Hematopoietic multipotent progenitor cell treated with erythropoietin and hydrocortisone succinate and interleukin-3 and kit ligand, for 6 days (in vitro differentiated cells): ENCODE results near the gene CFAP65.
A peak's percentile ranks its signal among the peaks of the same experiment; 100 is the strongest.

Experiments used
- DNase-seq: peaks from one replicate; pipeline ENCODE4 v3.0.0-alpha.2; 2015

Gene CFAP65

DNA sequence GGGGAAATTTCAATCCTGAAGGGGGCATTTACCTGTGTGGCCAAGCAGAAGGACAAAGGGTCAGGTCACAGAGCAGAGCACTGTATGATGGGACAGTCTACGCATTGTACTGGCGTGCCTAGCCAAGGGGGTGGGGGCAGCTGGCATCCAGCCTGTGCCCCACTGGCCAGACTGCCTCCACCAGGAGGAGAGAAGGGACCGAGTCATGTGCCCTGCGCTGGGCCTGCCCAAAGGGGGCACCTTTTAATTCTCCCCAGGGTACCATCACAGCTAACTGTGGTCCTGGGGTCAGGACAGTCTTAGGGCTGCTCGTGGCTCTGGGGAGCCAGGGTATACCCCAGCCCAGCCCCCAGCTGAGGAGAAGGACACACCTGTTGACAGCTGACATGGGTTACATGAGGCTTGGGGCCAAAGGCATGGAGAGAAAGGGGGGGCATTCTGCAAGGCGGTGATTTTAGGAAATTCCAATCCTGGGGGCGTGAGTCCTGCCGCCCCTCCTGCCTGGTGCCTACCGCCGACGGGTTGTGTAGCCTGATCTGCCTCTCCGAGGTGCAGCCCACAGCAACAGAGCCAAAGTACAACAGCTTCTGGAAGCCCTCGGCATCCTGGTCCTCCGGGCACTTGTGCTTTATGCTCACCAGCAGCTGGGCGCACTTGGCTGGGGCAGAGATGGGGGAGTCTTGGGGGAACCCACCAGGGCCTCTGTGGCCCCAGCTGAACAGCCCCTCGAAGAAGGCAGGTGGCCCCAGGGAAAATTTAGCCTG, 11.0 kb downstream of the CFAP65 start:
- no peak for DNase-seq

DNA sequence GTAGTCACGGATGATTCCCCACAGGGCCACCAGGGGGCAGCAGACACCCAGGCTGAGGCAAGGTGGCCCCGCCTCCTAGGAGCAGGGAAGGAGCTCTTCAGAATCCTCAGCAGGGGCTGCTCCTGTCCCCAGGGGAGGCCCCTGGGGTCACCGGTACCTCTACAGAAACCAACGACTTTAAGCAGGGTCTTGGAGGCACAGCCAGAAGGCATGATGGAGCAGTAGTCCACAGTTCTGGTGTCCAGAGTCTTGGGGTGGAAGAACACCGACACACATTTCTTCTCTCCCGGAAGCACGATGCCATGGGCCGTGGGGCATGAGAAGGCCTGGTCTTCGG, 11.5 kb downstream of the CFAP65 start:
- DNase-seq: peak; percentile 81

DNA sequence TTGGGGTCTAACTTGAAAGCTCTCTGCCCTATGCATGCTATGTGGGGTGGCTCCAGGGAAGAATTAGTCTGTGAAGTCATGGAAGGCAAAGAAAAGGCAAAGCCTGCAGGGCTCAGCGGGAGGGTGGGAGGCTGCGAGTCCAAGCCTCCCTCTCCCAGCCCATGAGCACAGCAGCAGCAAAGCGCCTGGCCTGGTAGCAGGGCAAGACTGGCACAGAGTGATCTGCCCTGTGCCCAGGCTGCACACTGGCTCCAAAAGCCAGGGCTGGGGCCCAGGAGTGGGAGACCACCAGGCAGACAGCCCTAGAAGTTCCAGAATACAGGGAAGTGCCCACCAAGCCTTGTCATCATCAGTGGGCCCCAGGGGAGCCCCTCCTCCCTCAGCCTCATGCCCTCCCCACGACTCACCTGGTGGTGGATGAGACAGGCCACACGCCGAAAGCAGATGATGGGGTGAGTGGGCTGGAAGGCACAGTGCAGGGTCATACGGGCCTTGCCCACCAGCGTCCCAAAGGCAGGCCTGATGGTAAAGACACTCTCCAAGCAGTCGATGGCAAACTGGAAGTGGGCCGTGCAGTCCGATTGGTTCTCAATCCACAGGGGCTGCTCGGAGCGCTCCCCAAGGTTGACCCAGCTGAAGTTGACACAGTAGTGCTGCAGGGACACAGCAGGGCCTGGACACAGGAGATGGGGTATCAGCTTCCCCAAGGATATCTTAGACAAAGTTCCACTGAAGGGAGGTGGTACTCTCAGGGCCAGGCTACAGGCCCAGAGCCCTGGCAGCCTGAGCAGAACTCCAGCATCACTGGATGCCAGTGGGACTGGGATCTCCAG, 12.1 kb downstream of the CFAP65 start:
- no peak for DNase-seq

DNA sequence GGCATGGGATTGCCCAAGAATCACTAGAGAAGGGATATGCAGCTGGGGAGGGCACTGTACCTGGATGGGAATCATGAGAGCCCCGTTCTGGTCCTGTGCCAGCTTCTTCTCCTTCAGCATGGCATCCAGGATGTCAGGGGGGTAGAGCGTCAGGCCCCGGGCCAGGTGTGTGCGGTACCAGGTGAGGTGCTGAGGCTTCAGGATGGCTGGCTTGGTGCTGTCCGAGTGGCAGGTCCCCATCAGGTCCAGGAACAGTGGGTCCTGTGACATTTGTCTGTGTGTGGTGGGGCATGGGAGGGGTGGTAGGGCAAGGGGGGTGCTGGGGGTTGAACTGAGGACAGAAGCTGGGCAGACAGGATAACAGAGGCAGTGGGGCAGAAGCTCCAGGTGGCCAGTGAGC, 13.2 kb downstream of the CFAP65 start:
- DNase-seq: no peak

DNA sequence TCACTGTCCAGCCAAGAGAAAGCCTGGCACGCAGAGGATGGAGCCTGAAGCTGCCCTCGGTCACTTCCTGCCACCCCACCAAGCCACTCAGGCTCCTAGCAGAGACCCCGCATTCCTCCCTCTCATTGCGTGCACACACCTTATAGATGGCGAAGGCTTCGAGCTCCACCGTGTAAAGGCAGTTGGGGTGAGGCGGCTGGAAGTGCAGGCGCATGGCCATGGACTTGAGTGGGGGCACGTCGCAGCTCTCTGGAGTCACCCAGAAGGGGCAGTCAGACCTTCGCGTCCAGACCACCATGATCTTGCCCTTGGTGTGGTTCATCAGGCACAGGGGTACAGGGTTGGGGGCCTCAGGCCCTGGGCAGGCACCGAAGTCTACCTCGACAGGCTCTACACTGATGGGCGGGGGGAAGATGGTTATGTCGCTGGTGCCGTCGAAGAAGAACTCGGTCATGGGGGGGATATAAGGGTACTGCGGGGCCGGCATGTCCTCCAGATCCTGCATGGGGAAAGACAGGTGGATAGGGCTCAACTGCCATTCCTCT, 13.7 kb downstream of the CFAP65 start:
- no peak for DNase-seq

DNA sequence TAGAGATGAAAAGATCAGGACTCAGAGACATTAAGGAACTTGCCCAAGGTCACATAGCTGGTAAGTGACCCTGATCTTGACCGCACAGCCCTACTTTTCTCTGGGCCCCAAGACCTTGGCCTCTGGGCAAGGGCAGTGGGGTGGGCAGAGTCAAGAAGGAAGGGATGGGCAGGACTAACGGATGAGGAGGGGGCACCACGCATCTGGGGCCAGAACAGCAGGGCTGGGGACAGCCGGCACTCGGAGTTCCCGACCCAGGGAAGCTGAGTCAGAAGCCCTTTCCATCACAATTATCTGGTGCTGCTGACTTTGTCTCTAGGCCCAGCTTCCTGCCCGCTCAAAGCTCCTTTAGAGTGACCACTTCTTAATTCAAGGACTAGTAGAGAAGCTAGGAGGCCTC, 14.4 kb downstream of the CFAP65 start:
- DNase-seq: no peak

DNA sequence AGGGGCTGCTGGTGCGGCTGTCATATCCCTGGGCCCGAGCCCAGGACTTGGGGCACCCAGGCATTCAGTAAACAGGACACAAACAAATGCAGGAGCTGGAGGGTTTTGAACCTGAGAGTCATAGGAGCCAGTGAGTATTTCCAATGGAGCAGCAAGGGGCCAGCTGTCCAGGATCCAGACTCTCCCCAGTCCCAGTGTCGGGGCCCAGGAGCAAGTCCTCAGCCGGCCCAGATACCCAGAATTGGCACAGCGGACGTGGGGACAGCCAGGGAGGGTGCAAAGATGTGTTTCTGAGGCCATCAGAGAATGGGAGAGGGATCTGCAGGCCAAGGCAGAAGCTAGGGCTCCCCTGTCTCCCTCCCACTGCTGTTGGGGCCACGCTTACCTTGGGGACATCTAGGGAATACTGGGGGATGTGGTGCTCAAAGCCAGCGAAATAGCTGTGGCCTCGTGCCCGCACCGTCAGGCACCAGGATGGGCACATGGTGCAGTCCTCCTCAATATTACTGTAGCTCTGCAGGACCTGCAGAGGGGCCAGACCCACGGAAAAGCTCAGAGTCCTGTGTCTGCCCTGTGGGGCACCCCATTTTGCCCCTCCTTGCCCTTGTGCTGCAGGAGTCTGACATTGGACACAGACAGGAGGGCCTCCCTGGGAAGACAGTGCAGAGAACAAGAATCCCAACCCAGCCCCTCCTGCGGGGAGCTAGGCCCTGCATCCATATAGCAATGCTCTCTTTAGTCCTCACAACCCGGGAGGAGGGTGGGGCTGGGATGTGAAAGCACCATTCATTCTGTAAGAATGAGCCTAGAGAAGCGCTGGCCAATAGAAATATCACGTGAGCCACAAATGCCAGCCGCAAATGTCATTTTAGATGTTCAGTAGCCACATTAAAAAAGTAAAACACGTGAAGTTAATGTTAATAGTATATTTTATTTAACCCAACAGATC, 15.4 kb downstream of the CFAP65 start:
- no peak for DNase-seq

DNA sequence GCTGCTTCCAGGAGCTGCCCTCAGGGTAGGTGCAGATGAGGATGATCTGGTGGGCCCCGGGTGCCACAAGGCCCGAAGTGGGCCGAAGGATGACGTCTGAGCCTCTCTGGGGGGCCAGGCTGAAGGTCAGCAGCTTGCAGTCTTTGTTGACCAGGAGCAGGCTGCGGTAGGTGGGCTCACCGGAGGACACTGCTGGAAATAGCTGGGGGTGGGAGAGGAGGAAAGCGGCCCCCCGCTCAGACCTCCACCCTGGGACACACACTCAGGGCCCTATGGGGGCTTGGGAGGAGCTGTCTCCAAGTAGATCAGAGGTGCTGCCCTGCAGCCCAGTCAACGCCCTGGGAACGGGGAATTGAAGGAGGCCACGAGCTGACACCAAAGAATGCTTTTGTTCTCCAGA, 17.3 kb downstream of the CFAP65 start:
- no peak for DNase-seq

DNA sequence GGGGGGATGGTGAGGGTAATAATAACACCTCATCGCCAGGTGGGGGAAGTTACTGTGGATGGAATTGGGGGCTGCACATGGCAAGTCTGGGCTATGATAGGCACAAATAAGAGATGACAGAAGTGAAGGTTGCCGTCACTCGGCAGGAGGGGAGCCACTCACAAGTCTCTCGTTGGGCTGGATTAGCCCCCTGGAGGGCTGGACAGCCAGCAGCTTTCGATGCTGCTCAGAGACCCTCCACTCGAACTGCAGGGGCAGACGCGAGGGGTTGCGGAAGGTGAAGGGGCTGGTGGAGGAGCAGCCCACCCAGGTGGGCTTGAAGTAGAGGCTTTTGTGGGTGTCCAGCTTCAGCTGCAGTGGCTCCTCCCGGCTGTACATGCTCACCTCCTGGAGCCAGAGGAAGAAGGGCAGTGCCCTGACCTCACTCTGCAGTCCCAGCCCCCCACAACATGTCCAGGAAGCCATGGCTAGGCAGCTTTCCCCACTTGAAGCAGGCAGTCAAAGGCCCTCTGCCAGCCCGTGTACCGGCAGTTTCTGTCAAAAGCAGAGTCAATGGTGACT, 18.2 kb downstream of the CFAP65 start:
- no peak for DNase-seq

DNA sequence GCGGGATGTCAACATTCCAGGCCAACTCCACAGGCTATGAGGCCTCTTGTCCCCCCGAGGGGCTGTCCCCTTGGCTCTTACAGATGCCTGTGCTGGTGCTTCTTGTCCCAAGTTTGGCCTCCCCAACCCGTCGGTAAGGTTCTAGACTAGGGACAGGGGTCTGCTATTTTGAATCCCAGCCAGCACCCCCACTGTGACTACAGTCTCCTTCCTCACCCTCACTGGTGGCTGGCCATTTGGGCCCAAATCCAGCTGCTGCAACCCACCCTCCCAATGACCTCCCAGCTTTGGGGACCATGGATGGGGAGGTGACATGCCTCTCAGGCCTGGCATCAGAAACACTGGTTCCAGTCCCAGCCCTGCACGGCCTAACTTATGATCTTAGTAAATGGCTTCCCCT, 18.7 kb downstream of the CFAP65 start:
- no peak for DNase-seq

DNA sequence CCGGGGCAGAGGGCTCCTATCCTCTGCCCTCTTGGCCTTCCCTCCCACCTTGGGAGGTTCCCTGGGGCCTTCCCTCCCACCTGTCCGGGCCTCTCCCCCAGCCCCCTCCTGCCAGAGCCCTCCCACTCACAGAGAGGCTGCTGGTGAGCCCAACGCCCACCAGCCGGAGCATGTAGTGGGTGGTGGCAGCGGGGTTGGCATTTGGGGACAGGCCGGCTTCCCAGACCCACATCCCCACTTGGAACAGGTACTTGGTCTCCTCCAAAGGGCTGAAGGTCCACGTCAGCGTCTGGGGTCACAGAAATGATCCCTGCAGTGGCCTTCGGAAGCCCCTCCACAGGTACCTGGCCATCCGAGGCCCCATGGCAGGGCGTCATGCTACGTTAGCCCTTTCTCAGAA, 19.3 kb downstream of the CFAP65 start:
- DNase-seq: no peak

DNA sequence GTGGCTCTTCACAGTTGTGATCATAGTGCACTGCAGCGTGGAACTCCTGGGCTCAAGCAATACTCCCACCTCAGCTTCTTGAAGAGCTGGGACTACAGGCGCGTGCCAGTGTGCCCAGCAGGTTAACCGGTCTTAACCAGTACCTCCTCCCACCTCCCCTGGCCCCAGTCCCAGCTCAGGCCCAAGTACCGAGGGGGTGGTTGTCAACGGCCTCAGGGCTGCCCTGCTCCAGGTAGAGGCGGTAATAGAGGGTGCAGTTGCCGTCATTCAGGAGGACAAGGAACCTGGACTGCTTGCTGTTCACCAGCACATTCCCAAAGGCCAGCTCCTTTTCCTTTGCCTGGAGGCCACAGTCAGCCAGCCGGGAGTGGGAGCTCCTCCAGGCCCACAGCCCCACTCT, 19.7 kb downstream of the CFAP65 start:
- DNase-seq: no peak

DNA sequence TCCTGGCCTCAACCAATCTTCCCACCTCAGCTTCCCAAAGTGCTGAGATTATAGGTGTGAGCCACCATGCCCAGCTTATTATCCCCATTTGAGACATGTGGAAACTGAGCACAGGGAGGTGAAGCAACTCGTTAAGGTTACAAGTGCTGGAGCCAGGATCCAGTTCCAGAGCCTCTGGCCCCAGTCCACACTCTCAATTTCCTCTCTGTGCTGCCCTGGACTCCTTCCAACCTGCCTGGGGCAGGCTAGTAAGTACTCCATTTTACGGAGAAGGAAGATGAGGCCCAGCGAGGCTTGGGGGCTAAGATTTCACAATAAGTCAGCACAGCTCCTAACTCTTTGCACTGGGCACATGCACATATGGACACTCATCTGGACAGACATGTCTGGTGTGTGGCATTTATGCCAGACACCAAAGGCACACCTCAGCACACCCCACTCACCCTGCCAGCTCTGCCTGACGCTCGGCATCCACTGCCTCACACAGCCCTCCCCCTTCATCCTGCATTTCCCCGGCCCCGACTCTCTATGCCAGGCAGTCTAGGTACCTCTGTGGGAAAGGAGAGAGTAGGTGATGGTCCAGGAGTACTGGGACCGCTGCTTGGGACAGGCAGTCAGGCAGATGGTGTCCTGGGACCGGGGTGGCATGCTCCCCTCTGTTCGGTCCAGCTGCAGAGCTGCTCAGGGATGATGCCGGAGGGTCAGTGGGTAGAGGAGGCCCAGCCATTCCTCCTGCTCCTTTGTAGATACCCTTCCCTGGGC, 20.5 kb downstream of the CFAP65 start:
- no peak for DNase-seq

DNA sequence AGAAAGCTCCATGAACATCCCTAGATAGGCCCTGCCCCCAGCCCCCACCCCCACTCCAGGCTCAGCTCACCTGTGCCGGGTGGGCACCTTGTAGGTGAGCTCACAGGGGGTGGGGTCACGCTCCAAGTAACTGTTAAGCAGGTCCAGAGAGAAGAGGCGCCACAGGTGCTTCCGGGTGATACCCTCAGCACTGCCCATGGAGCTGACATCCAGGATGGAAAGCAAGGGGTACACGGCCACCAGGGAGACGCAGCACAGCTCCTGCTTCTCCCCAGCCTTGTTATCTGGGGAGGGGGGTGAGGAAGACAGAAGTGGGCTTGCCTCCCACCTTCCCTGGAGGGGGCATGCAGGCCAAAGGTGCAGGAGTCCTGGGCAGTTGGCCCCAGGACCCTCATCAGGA, 21.9 kb downstream of the CFAP65 start:
- DNase-seq: no peak

DNA sequence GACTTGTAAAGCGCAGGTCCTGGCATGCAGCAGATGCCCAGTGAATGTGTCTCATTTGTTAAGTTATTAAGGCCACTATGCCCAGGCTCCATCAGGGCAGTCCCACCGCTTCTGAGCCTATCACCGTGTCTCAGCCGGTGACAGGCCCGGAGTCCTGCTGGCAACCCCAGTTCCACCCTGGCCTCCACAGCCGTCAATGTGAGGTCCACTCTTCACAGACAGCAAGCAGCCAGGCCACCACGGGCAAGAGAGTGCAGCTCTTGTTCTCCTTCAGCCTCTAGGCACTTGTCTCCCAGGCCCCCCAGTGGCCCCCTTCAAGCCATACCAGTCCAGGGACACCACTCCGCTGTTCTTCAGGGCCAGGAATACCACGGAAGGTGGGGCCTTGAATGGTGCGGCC, 22.6 kb downstream of the CFAP65 start:
- no peak for DNase-seq

DNA sequence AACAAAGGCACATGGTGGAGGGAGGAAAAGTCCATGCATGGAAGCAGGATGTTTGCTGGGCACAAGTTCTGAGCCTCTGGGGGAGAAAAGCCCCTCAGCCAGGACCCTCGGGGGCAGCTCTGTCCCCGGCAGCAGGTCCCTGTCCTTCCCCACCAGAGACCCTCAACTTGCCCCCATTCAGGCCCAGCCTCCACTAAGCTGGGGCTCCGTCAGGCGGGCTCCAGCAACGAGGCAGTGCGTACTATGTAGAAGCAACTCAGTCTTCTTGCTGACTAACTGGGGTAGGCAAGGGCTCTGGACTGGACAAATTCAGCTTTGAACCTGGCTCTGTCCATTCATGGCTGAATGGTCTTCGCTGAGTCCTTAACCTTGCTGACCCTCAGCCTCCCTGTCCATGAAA, 23.0 kb downstream of the CFAP65 start:
- no peak for DNase-seq

DNA sequence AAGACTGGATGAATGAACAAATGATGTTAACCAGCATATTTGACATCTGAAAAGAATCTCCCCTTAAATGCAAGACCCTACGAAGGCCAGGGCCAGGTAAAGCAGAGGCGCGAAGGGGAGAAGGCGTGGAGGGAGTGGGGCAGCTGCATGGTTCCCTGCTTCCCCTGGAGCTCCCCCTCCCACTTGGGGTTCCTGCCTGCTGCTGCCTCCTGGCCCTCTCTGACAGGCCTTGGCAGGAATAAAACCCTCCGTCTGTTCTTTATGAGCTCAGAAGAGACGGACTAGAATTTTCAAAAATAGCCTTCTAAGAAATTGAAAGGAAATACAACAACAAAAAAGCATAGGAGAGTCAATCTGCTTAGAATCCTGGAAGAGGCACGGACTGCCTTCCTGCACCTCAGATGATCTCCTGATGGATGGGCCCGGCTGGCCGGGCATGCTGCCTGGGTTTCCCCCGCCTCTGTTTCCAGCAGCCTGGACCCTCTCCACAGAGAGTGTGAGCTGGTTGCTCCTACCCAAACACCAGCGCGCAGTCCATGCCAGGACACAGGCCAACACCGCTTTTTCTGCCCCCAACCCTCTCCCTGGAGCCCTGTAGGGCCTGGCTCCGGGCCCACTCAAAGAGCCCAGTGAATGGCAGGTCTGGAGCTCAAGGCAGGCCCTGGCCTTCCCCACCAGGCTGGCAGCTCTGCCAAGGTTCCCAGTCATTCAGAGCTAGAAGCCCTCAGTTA, 23.9 kb downstream of the CFAP65 start:
- DNase-seq: no peak

DNA sequence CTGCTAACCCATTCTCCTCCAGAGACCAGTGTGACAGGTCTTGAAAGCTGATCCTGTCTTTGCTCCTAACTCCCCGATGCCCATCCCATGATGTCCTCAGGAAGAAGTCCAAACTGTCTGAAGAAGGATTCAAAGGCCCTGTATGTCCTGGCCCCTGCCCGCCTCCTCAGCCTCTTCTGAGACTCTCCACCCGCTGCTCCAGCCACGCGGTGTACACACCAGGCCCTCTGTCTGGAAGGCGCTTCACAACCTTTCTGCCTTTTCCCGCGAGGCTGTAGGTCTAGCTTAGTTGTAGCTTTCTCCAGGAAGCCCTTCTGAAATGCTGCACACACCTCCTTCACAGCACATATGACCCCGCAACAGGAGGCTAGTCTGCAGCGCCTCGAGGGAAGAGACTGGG, 24.6 kb downstream of the CFAP65 start:
- DNase-seq: no peak

DNA sequence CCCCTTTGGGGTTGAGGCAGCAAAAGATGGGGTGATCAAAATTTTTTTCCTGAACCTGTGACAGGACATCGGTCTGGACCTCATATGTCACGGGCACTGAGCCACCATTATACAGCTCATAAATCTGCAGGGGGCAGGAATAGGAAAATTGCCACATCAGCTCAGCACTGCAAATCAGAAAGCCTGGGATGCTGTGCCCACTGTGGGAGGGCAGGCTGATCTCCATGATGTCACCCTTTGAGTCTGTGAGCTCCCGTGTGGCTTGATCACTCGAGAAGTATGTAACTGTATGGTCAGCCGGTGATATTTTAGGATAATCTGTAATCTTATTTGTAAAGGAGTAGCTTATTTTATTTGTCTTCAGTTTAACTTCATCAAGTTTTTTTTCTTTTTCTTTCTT, 30.4 kb downstream of the CFAP65 start:
- no peak for DNase-seq

DNA sequence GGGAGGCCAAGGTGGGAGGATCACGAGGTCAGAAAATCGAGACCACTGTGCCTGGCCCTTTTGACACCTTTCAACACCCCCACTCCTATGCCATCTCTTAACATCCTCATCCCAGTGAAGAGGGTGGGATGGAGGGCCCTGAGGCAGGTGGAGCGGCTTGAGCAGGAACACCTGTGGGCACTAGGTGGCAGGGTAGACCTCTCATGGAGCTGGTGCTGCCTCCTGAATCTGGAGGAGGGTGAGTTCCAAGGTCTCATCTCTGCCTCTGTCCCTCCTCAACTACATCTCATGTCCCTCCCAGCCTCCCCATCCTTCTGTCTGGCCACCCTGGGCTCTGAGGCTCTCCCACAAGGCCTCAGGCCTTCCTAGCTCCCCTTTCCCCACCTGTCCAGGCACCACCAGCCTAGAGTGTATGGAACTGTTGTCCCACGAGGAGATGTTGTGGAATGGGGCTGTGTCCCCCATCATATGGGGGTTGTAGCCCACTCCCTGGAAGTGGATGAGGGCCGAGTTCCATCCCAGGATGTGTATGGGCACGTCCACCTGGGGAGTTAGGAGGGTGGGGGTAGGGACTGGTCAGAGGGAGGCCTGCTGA, 31.1 kb downstream of the CFAP65 start:
- peak; percentile 42 for DNase-seq

DNA sequence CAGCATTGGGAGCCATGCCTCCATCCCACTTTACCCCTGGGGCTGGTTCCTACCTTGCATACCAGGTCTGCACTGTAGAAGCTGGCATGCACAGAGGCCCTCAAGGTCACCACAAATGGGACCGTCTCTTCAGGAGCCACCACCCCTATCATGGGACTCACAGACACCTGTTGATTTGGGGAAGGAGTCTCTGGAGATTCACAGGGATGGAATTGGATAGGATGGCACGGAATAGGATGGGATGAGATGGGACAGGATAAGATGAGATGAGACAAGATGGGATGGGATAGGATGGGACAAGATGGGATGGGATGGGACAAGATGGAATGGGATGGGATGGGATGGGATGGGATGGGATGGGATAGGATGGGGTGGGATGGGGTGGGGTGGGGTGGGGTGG, 32.0 kb downstream of the CFAP65 start:
- DNase-seq: no peak
